Thyroid gland (tissue), 4 donors: ENCODE measurements around the gene ZNF784. TPM values are rescaled to one million over a fixed set of nuclear protein-coding genes. Genes with fewer than 3 reads are reported as not detected.

Experiments used
- DNase-seq, 2 donors: peaks; one replicate each; pipeline ENCODE4 v3.0.0-alpha.2; 2019
- H3K27ac ChIP-seq, 3 donors: fragments of 200-600 bp; sonication (generic); 1 replicate in 2 of 3; 2 replicates in 1 of 3; pipeline ENCODE4 v1.5.1; 2016 to 2019; ENCODE audit warnings: mild to moderate bottlenecking in 1 of 3, moderate library complexity in 1 of 3
- H3K27me3 ChIP-seq: fragments of 200-600 bp; sonication (generic); one replicate; pipeline ENCODE4 v1.5.1; 2019
- H3K36me3 ChIP-seq, 2 donors: fragments of 200-600 bp; sonication (generic); one replicate each; pipeline ENCODE4 v1.5.1; 2016 to 2019
- H3K4me1 ChIP-seq, 2 donors: fragments of 200-600 bp; sonication (generic); one replicate each; pipeline ENCODE4 v1.5.1; 2017 to 2019
- H3K4me3 ChIP-seq, 3 donors: fragments of 200-600 bp; sonication (generic); replicated peaks in 1 of 3; 1 replicate in 2 of 3; 2 replicates in 1 of 3; pipeline ENCODE4 v1.5.1; 2016; ENCODE audit warnings: mild to moderate bottlenecking in 1 of 3
- H3K9me3 ChIP-seq: fragments of 200-600 bp; sonication (generic); one replicate; pipeline ENCODE4 v1.5.1; 2017
- POLR2A ChIP-seq, 2 donors: fragments of 450-650 bp; IDR thresholded peaks; one replicate each; pipeline ENCODE4 v1.6.1; 2017; ENCODE audit warnings: antibody characterized with exemption in 2 of 2, mild to moderate bottlenecking in 2 of 2, moderate library complexity in 1 of 2
- WGBS, 2 donors: methylation state at CpG; one replicate each; pipeline ENCODE4 v1.1.5; 2017; 5-methylcytosine and 5-hydroxymethylcytosine counted together
- intact Hi-C: fragments of 100-400 bp; cut with DNase I; formaldehyde crosslinking; loops from one replicate; pipeline ENCODE4 v1.15.1; 2023
- total RNA-seq, 4 donors: library from RNA; depleted of rRNA; stranded (reverse); fragments of >200 nt; gene quantifications; one replicate each; pipeline ENCODE4 v1.2.3, GENCODE V29; 2016
- TF ChIP-seq, protein P1 (sequence below), 6 experiments: fragments of 200-600 bp in 3 of 6; fragments of 450-650 bp in 3 of 6; sonication (generic) in 3 of 6; IDR thresholded peaks; one replicate each; pipeline ENCODE4 v1.5.1; 2016 to 2019; ENCODE audit warnings: antibody characterized with exemption in 6 of 6, mild to moderate bottlenecking in 2 of 6, inconsistent platforms in 1 of 6, moderate library complexity in 1 of 6

ZNF784 gene
- total RNA-seq, 4 donors from 2014 or later = 5.1 to 10.0 (median 8.7) TPM

DNA sequence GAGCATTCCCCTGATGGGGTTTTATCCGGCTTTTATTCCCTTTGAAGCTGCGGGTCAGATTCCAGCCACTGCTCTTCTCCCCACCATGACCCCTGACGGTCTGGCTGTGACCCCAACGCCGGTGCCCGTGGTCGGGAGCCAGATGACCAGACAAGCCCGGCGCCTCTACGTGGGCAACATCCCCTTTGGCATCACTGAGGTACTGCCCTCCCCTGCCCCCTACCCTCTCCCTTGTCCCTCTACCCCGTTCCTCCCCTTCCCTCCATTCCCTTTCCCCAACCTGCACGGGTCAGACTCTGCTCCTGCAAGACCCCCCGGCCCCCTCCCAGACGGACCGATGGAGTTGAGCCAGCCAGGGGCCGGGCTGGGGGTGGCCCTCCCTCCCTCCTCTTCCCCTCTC, 36.6 kb upstream of the ZNF784 start:
- H3K9me3 ChIP-seq = no peaks in the 10 kb centered on the region
- intact Hi-C loops = no loop called here
- peaks cover 55 to 59% of the 10 kb centered on the region in 2 donors for H3K36me3 ChIP-seq
- TF ChIP-seq, protein P1, sequence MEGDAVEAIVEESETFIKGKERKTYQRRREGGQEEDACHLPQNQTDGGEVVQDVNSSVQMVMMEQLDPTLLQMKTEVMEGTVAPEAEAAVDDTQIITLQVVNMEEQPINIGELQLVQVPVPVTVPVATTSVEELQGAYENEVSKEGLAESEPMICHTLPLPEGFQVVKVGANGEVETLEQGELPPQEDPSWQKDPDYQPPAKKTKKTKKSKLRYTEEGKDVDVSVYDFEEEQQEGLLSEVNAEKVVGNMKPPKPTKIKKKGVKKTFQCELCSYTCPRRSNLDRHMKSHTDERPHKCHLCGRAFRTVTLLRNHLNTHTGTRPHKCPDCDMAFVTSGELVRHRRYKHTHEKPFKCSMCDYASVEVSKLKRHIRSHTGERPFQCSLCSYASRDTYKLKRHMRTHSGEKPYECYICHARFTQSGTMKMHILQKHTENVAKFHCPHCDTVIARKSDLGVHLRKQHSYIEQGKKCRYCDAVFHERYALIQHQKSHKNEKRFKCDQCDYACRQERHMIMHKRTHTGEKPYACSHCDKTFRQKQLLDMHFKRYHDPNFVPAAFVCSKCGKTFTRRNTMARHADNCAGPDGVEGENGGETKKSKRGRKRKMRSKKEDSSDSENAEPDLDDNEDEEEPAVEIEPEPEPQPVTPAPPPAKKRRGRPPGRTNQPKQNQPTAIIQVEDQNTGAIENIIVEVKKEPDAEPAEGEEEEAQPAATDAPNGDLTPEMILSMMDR (IDR thresholded peaks at IDR 0.05) = no peak
- no peak for TF ChIP-seq POLR2A (IDR thresholded peaks at IDR 0.05)
- H3K4me3 ChIP-seq = no peak overlapping the region
- 80 to 85% methylated on average over 12 to 16 of the region's 16 CpGs for WGBS, 2 donors
- no peak for DNase-seq
- no peaks in the 10 kb centered on the region for H3K27me3 ChIP-seq
- H3K4me1 ChIP-seq = peaks cover 27 to 38% of the 10 kb centered on the region in 2 donors
- no peak overlapping the region for H3K27ac ChIP-seq

DNA sequence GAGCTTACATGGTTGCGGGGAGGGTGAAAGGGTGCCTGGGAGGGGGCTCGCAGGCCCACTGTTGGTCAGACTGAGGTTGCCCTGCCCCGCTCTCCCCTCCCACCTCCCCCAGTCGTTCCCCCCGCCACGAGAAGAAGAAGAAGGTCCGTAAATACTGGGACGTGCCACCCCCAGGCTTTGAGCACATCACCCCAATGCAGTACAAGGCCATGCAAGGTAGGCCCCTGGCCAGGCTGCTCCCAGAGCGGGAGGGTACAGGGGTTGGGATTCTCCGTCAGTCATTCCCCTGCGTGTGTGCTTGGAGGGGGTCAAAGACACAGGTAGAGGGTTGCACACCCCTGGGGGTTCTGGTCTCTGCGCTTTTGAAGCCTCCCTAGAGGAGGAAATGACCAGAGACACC, 36.0 kb upstream of the ZNF784 start:
- peaks cover 49 to 57% of the 10 kb centered on the region in 2 donors for H3K36me3 ChIP-seq
- TF ChIP-seq, protein P1 (IDR thresholded peaks at IDR 0.05) = no peak
- TF ChIP-seq POLR2A (IDR thresholded peaks at IDR 0.05) = no peak
- H3K27me3 ChIP-seq = no peaks in the 10 kb centered on the region
- H3K9me3 ChIP-seq = no peaks in the 10 kb centered on the region
- 89 to 100% methylated on average over 4 to 12 of the region's 12 CpGs for WGBS, 2 donors
- no peak for DNase-seq
- peaks cover 32 to 41% of the 10 kb centered on the region in 2 donors for H3K4me1 ChIP-seq
- no peak overlapping the region for H3K27ac ChIP-seq
- H3K4me3 ChIP-seq = no peak overlapping the region
- intact Hi-C loops = no loop called here

DNA sequence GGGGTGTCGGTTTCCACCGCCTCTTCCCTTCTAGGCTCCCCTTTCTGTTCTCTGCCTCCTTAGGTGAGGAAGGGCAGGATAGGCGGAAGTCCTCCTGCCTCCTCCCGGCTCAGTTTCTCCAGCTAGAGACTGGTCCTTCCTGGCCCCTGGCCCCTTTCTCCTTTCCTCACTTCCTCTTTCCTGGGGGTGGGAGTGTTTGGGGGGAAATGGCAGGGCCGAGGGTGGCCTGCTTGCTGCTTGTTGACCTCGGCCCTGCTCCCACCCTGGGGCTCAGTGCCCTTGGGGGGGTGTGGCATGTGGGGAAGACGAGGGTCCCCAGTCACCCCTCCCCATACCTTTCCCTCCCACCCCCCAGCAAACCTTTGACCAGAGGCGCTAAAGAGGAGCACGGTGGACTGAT, 35.5 kb upstream of the ZNF784 start:
- Histone ChIP-seq H3K4me1 (peaks cover 32 to 41% of the 10 kb centered on the region in 2 donors), H3K27ac (no peak overlapping the region), H3K36me3 (peaks cover 49 to 54% of the 10 kb centered on the region in 2 donors), H3K4me3 (no peak overlapping the region), H3K27me3 (no peaks in the 10 kb centered on the region), H3K9me3 (no peaks in the 10 kb centered on the region)
- intact Hi-C loops = loop anchor here (10.0 kb wide), 1 partner anchor 275 kb away; the partner anchor contains the start of genes RPL28 and TMEM238
- DNase-seq = no peak
- TF ChIP-seq POLR2A (IDR thresholded peaks at IDR 0.05) = no peak
- TF ChIP-seq, protein P1 (IDR thresholded peaks at IDR 0.05) = no peak
- WGBS, 2 donors = 74 to 77% methylated on average over 9 of the region's 9 CpGs

DNA sequence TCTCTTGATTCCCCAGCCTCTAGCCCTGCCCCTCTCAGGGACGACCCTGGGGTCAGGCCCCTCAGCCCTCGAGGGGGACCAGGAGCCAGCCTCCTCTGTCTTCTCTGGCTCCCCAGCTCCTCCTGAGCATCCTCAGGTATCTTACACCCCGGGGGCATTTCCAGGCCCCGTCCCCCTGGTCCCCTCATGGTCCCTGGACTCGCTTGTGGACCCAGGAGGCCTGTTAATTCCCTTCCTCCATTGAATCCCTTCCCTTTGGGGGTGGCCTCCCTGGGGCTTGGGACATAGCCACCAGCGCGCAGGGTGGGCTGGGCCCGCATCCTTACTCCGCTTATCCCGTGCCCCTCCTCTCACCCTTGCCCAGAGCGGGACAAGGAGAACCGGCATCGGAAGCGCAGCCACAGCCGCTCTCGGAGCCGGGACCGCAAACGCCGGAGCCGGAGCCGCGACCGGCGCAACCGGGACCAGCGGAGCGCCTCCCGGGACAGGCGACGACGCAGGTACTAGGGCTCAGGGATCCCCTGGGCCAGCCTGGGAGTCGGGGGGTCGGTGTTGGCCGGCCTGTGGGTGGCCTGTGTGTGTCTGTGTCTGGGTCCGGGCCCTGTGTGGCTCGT, 34.6 kb upstream of the ZNF784 start:
- Histone ChIP-seq H3K27ac (no peak overlapping the region), H3K9me3 (no peaks in the 10 kb centered on the region), H3K4me3 (no peak overlapping the region), H3K27me3 (no peaks in the 10 kb centered on the region), H3K36me3 (peaks cover 43 to 46% of the 10 kb centered on the region in 2 donors), H3K4me1 (peaks cover 32 to 41% of the 10 kb centered on the region in 2 donors)
- no peak for TF ChIP-seq POLR2A (IDR thresholded peaks at IDR 0.05)
- TF ChIP-seq, protein P1 (IDR thresholded peaks at IDR 0.05) = no peak
- 92% methylated on average over 36 to 37 of the region's 37 CpGs for WGBS, 2 donors
- intact Hi-C loops = loop anchor here (10.0 kb wide), 1 partner anchor 274 kb away; the partner anchor contains the start of genes RPL28 and TMEM238
- DNase-seq = no peak

DNA sequence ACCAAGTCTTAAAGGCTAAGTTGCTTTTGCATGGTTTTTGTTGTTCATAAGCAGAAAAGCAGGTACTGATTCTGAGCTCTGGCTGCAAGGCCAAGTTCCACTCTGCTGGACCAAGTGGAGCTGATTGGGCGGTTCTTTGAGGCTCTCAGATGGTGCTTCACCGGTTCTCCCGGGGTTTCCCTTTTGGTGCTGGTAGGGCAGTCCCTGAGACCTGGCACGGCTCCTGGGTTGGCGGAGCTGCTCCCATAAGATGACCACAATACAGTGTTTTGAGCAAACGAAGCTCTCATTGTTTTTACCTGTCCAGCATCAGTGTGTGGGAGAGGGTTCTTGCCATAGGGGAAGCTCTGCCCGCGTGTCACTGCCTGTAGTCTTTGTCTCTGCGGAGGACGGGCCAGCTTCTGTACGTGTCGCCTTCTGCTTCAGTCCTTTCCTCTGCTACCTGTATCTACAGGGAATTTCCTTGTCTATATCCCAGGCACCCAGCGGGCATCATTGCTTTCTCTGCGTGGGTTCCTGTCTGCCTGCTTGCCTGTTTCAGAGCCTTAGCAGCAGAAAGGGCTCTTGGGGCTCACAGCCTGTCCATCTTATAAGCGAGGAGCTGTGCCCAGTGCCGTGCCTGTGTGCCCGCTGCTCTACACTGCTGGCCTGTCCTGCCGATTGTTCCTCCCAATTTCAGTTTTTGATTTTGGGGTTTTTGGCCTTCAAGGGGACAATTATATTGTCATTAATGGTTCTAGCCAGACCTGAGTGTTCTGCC, 32.8 kb upstream of the ZNF784 start:
- H3K4me1 ChIP-seq = peaks cover 37 to 46% of the 10 kb centered on the region in 2 donors
- no peak overlapping the region for H3K27ac ChIP-seq
- H3K4me3 ChIP-seq = peak overlapping the region in 1 of 3 donors; percentile 76
- 41% methylated on average over 18 of the region's 18 CpGs for WGBS, 2 donors
- no peaks in the 10 kb centered on the region for H3K9me3 ChIP-seq
- no peaks in the 10 kb centered on the region for H3K27me3 ChIP-seq
- TF ChIP-seq, protein P1 (IDR thresholded peaks at IDR 0.05) = no peak
- TF ChIP-seq POLR2A (IDR thresholded peaks at IDR 0.05) = no peak
- peak; percentile 73 to 82 for DNase-seq
- intact Hi-C loops = loop anchor here (10.0 kb wide), 1 partner anchor 272 kb away; the partner anchor contains the start of genes RPL28 and TMEM238
- H3K36me3 ChIP-seq = peaks cover 26 to 28% of the 10 kb centered on the region in 2 donors
